HepG2 (cell line): ENCODE measurements around the gene MARF1. TPM values are rescaled to one million over a fixed set of nuclear protein-coding genes. Genes with fewer than 3 reads are reported as not detected.

Experiments
- AGO1 ChIP-seq: fragments of 200-400 bp; formaldehyde crosslinking; IDR thresholded peaks from 2 replicates; pipeline ENCODE4 v1.6.1; 2017; ENCODE audit warnings: mild to moderate bottlenecking, low read depth, low read length, moderate library complexity; ENCODE audit not compliant: poor library complexity, severe bottlenecking
- ASH2L ChIP-seq: fragments of 300-600, 200-600 bp; sonication (generic); IDR thresholded peaks from 2 replicates; pipeline ENCODE4 v1.7.0; 2017; ENCODE audit warnings: low read depth, mild to moderate bottlenecking, moderate library complexity, mixed read lengths, low read length; ENCODE audit not compliant: insufficient read length
- CAMTA2 ChIP-seq: sonication (generic); formaldehyde crosslinking; IDR thresholded peaks from 2 replicates; pipeline ENCODE4 v1.4.0; 2020; ENCODE audit warnings: mild to moderate bottlenecking, missing genetic modification reagents, borderline replicate concordance
- DNMT3B ChIP-seq: conservative IDR thresholded peaks from 2 replicates; pipeline ENCODE4 v1.6.1; 2016; ENCODE audit warnings: missing biosample characterization, control low read depth
- ELF4 ChIP-seq: sonication (generic); formaldehyde crosslinking; IDR thresholded peaks from 2 replicates; pipeline ENCODE4 v1.5.0; 2020; ENCODE audit warnings: missing genetic modification reagents, mild to moderate bottlenecking, moderate library complexity, borderline replicate concordance
- GATAD2A ChIP-seq: IDR thresholded peaks from 2 replicates; pipeline ENCODE4 v1.6.1; 2016
- HOXA9 ChIP-seq: sonication (generic); formaldehyde crosslinking; IDR thresholded peaks from 2 replicates; pipeline ENCODE4 v1.8.1; 2022; ENCODE audit warnings: missing genetic modification reagents, mild to moderate bottlenecking, moderate library complexity, borderline replicate concordance
- KLF16 ChIP-seq, 2 experiments: sonication (generic) in 1 of 2; formaldehyde crosslinking in 1 of 2; IDR thresholded peaks; 2 replicates each; pipeline versions ENCODE4 v1.6.1 to v1.8.0; 2016 to 2023; ENCODE audit warnings: missing genetic modification reagents in 2 of 2, missing compliant biosample characterization in 1 of 2
- MAFG ChIP-seq: sonication (generic); formaldehyde crosslinking; IDR thresholded peaks from 2 replicates; pipeline ENCODE4 v1.5.1; 2020; ENCODE audit warnings: mild to moderate bottlenecking, missing genetic modification reagents
- MBNL3 ChIP-seq: fragments of 250-450 bp; sonication (Bioruptor Pico); conservative IDR thresholded peaks from 2 replicates; pipeline ENCODE4 v1.8.0; 2022; ENCODE audit warnings: mild to moderate bottlenecking, inconsistent platforms
- NONO ChIP-seq, 2 experiments: fragments of 450-650 bp in 1 of 2; sonication (generic) in 1 of 2; formaldehyde crosslinking in 1 of 2; IDR thresholded peaks in 1 of 2; conservative IDR thresholded peaks in 1 of 2; 2 replicates each; pipeline versions ENCODE4 v1.6.1 to v1.8.0; 2017 to 2022; ENCODE audit warnings: mild to moderate bottlenecking in 1 of 2, missing genetic modification reagents in 1 of 2, moderate library complexity in 1 of 2
- SIX4 ChIP-seq: sonication (generic); formaldehyde crosslinking; IDR thresholded peaks from 2 replicates; pipeline ENCODE4 v1.4.0; 2020; ENCODE audit warnings: missing genetic modification reagents
- SMARCE1 ChIP-seq: fragments of 450-650 bp; IDR thresholded peaks from 2 replicates; pipeline ENCODE4 v1.6.1; 2017; ENCODE audit warnings: borderline replicate concordance
- THRA ChIP-seq: sonication (generic); formaldehyde crosslinking; IDR thresholded peaks from 2 replicates; pipeline ENCODE4 v1.4.0; 2020; ENCODE audit warnings: missing genetic modification reagents, borderline replicate concordance
- TOPORS ChIP-seq: sonication (generic); formaldehyde crosslinking; IDR thresholded peaks from 2 replicates; pipeline ENCODE4 v1.8.0; 2023; ENCODE audit warnings: mild to moderate bottlenecking, missing genetic modification reagents
- ZBTB49 ChIP-seq: sonication (generic); formaldehyde crosslinking; IDR thresholded peaks from 2 replicates; pipeline ENCODE4 v1.4.0; 2020; ENCODE audit warnings: missing genetic modification reagents, borderline replicate concordance
- ZNF10 ChIP-seq: sonication (generic); formaldehyde crosslinking; IDR thresholded peaks from 2 replicates; pipeline ENCODE4 v1.4.0; 2020; ENCODE audit warnings: mild to moderate bottlenecking, low read depth, missing genetic modification reagents, borderline replicate concordance
- ZNF20 ChIP-seq: sonication (generic); formaldehyde crosslinking; IDR thresholded peaks from 2 replicates; pipeline ENCODE4 v1.4.0; 2020; ENCODE audit warnings: mild to moderate bottlenecking, moderate library complexity, missing genetic modification reagents
- ZNF383 ChIP-seq: sonication (generic); formaldehyde crosslinking; IDR thresholded peaks from 2 replicates; pipeline ENCODE4 v1.4.0; 2020; ENCODE audit warnings: missing genetic modification reagents, mild to moderate bottlenecking, borderline replicate concordance
- ZNF44 ChIP-seq: sonication (generic); formaldehyde crosslinking; IDR thresholded peaks from 2 replicates; pipeline ENCODE4 v1.5.1; 2020; ENCODE audit warnings: mild to moderate bottlenecking, missing genetic modification reagents
- ZNF441 ChIP-seq: sonication (generic); formaldehyde crosslinking; IDR thresholded peaks from 2 replicates; pipeline ENCODE4 v1.7.0; 2021; ENCODE audit warnings: missing genetic modification reagents, borderline replicate concordance
- ZNF816 ChIP-seq: sonication (generic); formaldehyde crosslinking; IDR thresholded peaks from 2 replicates; pipeline ENCODE4 v1.8.0; 2022; ENCODE audit warnings: missing genetic modification reagents, mild to moderate bottlenecking, borderline replicate concordance
- polyA plus RNA-seq, 8 experiments: library from polyadenylated mRNA; depleted of rRNA in 3 of 8; stranded (reverse) in 7 of 8; unstranded in 1 of 8; fragments of >200 nt; fragmentation: Illumina TruSeq in 4 of 8; extraction: Trizol in 4 of 8; gene quantifications; 2 replicates each; pipeline versions ENCODE4 v1.2.1 to v1.2.3, GENCODE V29; 2011 to 2016; ENCODE audit warnings: low read depth in 4 of 8, missing spikeins in 1 of 8, mixed read lengths in 1 of 8; ENCODE audit not compliant: insufficient read depth in 1 of 8
- total RNA-seq, 5 experiments: library from RNA; depleted of rRNA; stranded (reverse); fragments of >200 nt; fragmentation: Illumina TruSeq; extraction: Trizol; gene quantifications; 2 replicates each; pipeline ENCODE4 v1.2.3, GENCODE V29; 2016; ENCODE audit warnings: low read depth in 1 of 5
- TF ChIP-seq, protein P1 (sequence below): sonication (generic); formaldehyde crosslinking; IDR thresholded peaks from 2 replicates; pipeline ENCODE4 v1.9.0; 2021; ENCODE audit warnings: missing genetic modification reagents, borderline replicate concordance

MARF1 gene
- total and polyA plus RNA-seq, 2 of the 13 experiments (the other 11 are each of a cell fraction or from before 2014, with no cell fraction given) = 8.7 to 20.7 TPM

DNA sequence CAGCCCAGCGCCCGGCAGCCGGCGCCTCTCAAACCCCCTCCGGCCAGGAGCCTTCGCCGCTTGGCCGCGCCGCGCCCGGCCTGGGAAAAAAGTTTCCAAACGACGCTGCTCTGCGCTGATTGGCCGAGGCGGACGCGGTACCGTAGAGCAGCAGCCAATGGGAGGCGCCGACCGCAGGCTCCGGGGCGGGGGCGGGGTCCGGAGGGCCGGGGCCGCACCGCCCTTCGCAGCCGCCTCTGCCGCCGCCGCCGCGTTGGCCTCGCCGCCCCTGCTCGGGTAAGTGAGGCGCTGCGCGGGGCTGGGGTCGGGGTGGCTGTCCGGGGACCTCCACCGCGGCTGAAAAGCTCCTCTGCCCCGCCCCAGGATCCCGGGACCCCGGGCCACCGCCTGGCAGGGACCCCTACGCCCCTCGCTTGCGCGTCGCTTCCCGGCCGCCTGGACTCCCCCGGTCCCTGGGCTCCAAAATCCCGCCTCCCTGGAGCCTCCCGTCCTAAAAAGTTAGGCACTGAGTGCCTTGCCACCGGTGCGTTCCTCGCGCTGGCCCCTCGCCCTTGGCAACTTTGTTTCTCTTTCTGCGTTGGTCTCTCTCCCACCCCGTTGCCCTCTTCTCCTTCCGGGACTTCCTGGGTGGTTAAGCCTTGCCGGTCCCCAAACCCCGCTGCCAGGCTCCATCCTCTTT lies 7.2 kb upstream of the MARF1 start, which contains the start of gene NDE1 (continued):
- TF ChIP-seq THRA (peak; percentile 51; the same call in 1 of the 2 replicates), ZNF44 (CRISPR knock-in tag) (no peak), ZNF10 (CRISPR knock-in tag) (no peak), DNMT3B (0 out of 2 replicates have a peak, but pooled peaks have one; percentile 56), ZNF441 (CRISPR knock-in tag) (no peak), HOXA9 (CRISPR knock-in tag) (no peak), ZNF20 (CRISPR knock-in tag) (no peak), ELF4 (CRISPR knock-in tag) (peak; percentile 9; the same call in 1 of the 2 replicates), SIX4 (peak; percentile 63; the same call in 1 of the 2 replicates), SMARCE1 (no peak), MBNL3 (CRISPR knock-in tag) (no peak), NONO (IDR thresholded peaks at IDR 0.05) (no peak), NONO (CRISPR knock-in tag; conservative IDR thresholded peaks at IDR 0.05) (peak; percentile 57; the same call in 1 of the 2 replicates), ASH2L (peak; percentile 74), AGO1 (no peak), MAFG (no peak), KLF16 (CRISPR knock-in tag; IDR thresholded peaks at IDR 0.05) (0 out of 4 replicates have a peak, but pooled peaks of 1 of the 2 experiments have one; percentile 66), ZNF816 (CRISPR knock-in tag) (peak; percentile 96), CAMTA2 (CRISPR knock-in tag) (no peak), GATAD2A (CRISPR knock-in tag) (no peak), ZNF383 (CRISPR knock-in tag) (no peak), TOPORS (CRISPR knock-in tag) (0 out of 2 replicates have a peak, but pooled peaks have one; percentile 50), ZBTB49 (CRISPR knock-in tag) (no peak)
- TF ChIP-seq, protein P1, sequence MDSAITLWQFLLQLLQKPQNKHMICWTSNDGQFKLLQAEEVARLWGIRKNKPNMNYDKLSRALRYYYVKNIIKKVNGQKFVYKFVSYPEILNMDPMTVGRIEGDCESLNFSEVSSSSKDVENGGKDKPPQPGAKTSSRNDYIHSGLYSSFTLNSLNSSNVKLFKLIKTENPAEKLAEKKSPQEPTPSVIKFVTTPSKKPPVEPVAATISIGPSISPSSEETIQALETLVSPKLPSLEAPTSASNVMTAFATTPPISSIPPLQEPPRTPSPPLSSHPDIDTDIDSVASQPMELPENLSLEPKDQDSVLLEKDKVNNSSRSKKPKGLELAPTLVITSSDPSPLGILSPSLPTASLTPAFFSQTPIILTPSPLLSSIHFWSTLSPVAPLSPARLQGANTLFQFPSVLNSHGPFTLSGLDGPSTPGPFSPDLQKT (CRISPR knock-in tag) = no peak
